IMR-90 (cell line): ENCODE data around the gene PTPN3. TPM values are rescaled to one million over a fixed set of nuclear protein-coding genes. Genes with fewer than 3 reads are reported as not detected.

Experiments used
- ATAC-seq: fragments of 200-7000 bp; cut with Tn5 transposase; 2 replicates; pipeline ENCODE4 v1.9.1; 2020; ENCODE audit warnings: low read depth, mild to moderate bottlenecking, moderate library complexity
- BruUV-seq: library from RNA; stranded (reverse); fragments of 400-500 nt; replicated peaks from 2 replicates; lab custom pipeline; 2021; lab: Mats Ljungman, UMichigan
- CTCF ChIA-PET: fragments of 300-600 bp; formaldehyde crosslinking; extraction: SDS; loops from one replicate; lab custom pipeline; 2021; ENCODE audit warnings: antibody characterized with exemption; lab: Yijun Ruan, JAX
- POLR2A ChIA-PET: fragments of 300-600 bp; sonication (Branson Sonifier 250); formaldehyde crosslinking; loops from one replicate; lab custom pipeline; 2022; ENCODE audit warnings: antibody characterized with exemption; ENCODE audit not compliant: unreplicated experiment; lab: Charles Lee
- DNase-seq: peaks from one replicate; pipeline ENCODE4 v3.0.0; 2013
- H2AFZ ChIP-seq: replicated peaks from 2 replicates; pipeline ENCODE3; 2013; ENCODE audit warnings: low read length, mild to moderate bottlenecking; ENCODE audit not compliant: poor library complexity
- H2AK5ac ChIP-seq: 2 replicates; pipeline ENCODE4 v1.6.1; 2013; ENCODE audit warnings: low read depth, low read length, inconsistent platforms
- H2AK9ac ChIP-seq: replicated peaks from 2 replicates; pipeline ENCODE3; 2013; ENCODE audit warnings: mild to moderate bottlenecking, low read depth, low read length, moderate library complexity; ENCODE audit not compliant: poor library complexity
- H2BK120ac ChIP-seq: 2 replicates; pipeline ENCODE4 v1.6.1; 2013; ENCODE audit warnings: low read depth, low read length, inconsistent platforms
- H2BK15ac ChIP-seq: 3 replicates; pipeline ENCODE4 v1.6.1; 2013; ENCODE audit warnings: low read depth, low read length, inconsistent platforms
- H2BK20ac ChIP-seq: 2 replicates; pipeline ENCODE4 v1.6.1; 2013; ENCODE audit warnings: low read depth, mild to moderate bottlenecking, inconsistent platforms, low read length, moderate library complexity
- H2BK5ac ChIP-seq: 2 replicates; pipeline ENCODE4 v1.6.1; 2013; ENCODE audit warnings: mild to moderate bottlenecking, low read depth, low read length, inconsistent platforms; ENCODE audit not compliant: poor library complexity, severe bottlenecking
- H3K14ac ChIP-seq: replicated peaks from 2 replicates; pipeline ENCODE4 v1.6.1; 2013; ENCODE audit warnings: low read depth, low read length, inconsistent platforms
- H3K18ac ChIP-seq: 2 replicates; pipeline ENCODE4 v1.6.1; 2013; ENCODE audit warnings: low read depth, low read length, control low read depth
- H3K23ac ChIP-seq: 2 replicates; pipeline ENCODE4 v1.6.1; 2013; ENCODE audit warnings: low read depth, low read length, inconsistent platforms
- H3K27ac ChIP-seq: 2 replicates; pipeline ENCODE4 v1.5.1; 2013; ENCODE audit warnings: mild to moderate bottlenecking, control low read depth, low read length; ENCODE audit not compliant: insufficient read depth
- H3K27me3 ChIP-seq: 2 replicates; pipeline ENCODE4 v1.6.1; 2013; ENCODE audit warnings: low read length; ENCODE audit not compliant: control insufficient read depth, insufficient read depth
- H3K36me3 ChIP-seq: 2 replicates; pipeline ENCODE4 v1.6.1; 2013; ENCODE audit warnings: low read length, mixed read lengths; ENCODE audit not compliant: control insufficient read depth, insufficient read depth
- H3K4ac ChIP-seq: 2 replicates; pipeline ENCODE4 v1.6.1; 2013; ENCODE audit warnings: low read depth, low read length, inconsistent platforms
- H3K4me1 ChIP-seq: 2 replicates; pipeline ENCODE4 v1.6.1; 2013; ENCODE audit warnings: low read length, mixed read lengths; ENCODE audit not compliant: control insufficient read depth, insufficient read depth
- H3K4me2 ChIP-seq: 2 replicates; pipeline ENCODE4 v1.6.1; 2013; ENCODE audit warnings: low read depth, mild to moderate bottlenecking, control low read depth, low read length, moderate library complexity
- H3K4me3 ChIP-seq: 2 replicates; pipeline ENCODE4 v1.5.1; 2013; ENCODE audit warnings: low read depth, mild to moderate bottlenecking, control low read depth, low read length, moderate library complexity; ENCODE audit not compliant: insufficient read depth
- H3K56ac ChIP-seq: 2 replicates; pipeline ENCODE4 v1.6.1; 2013; ENCODE audit warnings: low read length, inconsistent platforms; ENCODE audit not compliant: insufficient read depth; ENCODE audit errors: extremely low read depth
- H3K79me1 ChIP-seq, 2 experiments: 2 replicates each; pipeline ENCODE4 v1.6.1; 2013; ENCODE audit warnings: low read length in 2 of 2, inconsistent platforms in 1 of 2, low read depth in 1 of 2
- H3K9ac ChIP-seq: 2 replicates; pipeline ENCODE4 v1.6.1; 2013; ENCODE audit warnings: low read depth, low read length, control low read depth
- H3K9me1 ChIP-seq: 2 replicates; pipeline ENCODE4 v1.6.1; 2013; ENCODE audit warnings: low read length, inconsistent platforms; ENCODE audit not compliant: insufficient read depth
- H3K9me3 ChIP-seq: 2 replicates; pipeline ENCODE4 v1.6.1; 2013; ENCODE audit warnings: low read length; ENCODE audit not compliant: control insufficient read depth, insufficient read depth
- H4K20me1 ChIP-seq: 2 replicates; pipeline ENCODE4 v1.6.1; 2013; ENCODE audit warnings: low read length, inconsistent platforms; ENCODE audit not compliant: insufficient read depth
- H4K5ac ChIP-seq: 2 replicates; pipeline ENCODE4 v1.6.1; 2013; ENCODE audit warnings: mild to moderate bottlenecking, low read depth, low read length, control low read depth
- H4K8ac ChIP-seq, 2 experiments: 2 replicates each; pipeline ENCODE4 v1.6.1; 2013; ENCODE audit warnings: low read depth in 2 of 2, low read length in 2 of 2, control low read depth in 1 of 2, inconsistent platforms in 1 of 2
- H4K91ac ChIP-seq: 2 replicates; pipeline ENCODE4 v1.6.1; 2013; ENCODE audit warnings: low read depth, low read length, inconsistent platforms; ENCODE audit not compliant: insufficient read depth
- BHLHE40 ChIP-seq: fragments of 150-350 bp; IDR thresholded peaks from 2 replicates; pipeline ENCODE4 v1.6.1; 2016; ENCODE audit warnings: mild to moderate bottlenecking, low read depth, low read length
- CEBPB ChIP-seq: IDR thresholded peaks from 2 replicates; pipeline ENCODE4 v1.6.1; 2012; ENCODE audit warnings: low read depth, low read length, improper control_type of control experiment
- CHD1 ChIP-seq: IDR thresholded peaks from 2 replicates; pipeline ENCODE4 v1.6.1; 2012; ENCODE audit warnings: low read depth, low read length, improper control_type of control experiment
- FOS ChIP-seq: fragments of 150-350 bp; IDR thresholded peaks from 2 replicates; pipeline ENCODE4 v1.6.1; 2016; ENCODE audit warnings: low read depth, low read length
- MAFK ChIP-seq: IDR thresholded peaks from 2 replicates; pipeline ENCODE4 v1.6.1; 2012; ENCODE audit warnings: low read depth, low read length, improper control_type of control experiment
- MAZ ChIP-seq: IDR thresholded peaks from 2 replicates; pipeline ENCODE4 v1.6.1; 2012; ENCODE audit warnings: low read depth, mild to moderate bottlenecking, low read length, improper control_type of control experiment, moderate library complexity, borderline replicate concordance
- MXI1 ChIP-seq: IDR thresholded peaks from 2 replicates; pipeline ENCODE4 v1.6.1; 2012; ENCODE audit warnings: low read depth, mild to moderate bottlenecking, low read length, moderate library complexity, borderline replicate concordance
- NFE2L2 ChIP-seq: fragments of 150-350 bp; IDR thresholded peaks from 2 replicates; pipeline ENCODE4 v1.6.1; 2016; ENCODE audit warnings: low read depth, mild to moderate bottlenecking, low read length
- RCOR1 ChIP-seq: IDR thresholded peaks from 2 replicates; pipeline ENCODE4 v1.6.1; 2012; ENCODE audit warnings: mild to moderate bottlenecking, low read length, improper control_type of control experiment; ENCODE audit not compliant: insufficient replicate concordance
- RFX5 ChIP-seq: IDR thresholded peaks from 2 replicates; pipeline ENCODE4 v1.8.0; 2012; ENCODE audit warnings: low read depth, mild to moderate bottlenecking, low read length, moderate library complexity
- SMC3 ChIP-seq: fragments of 150-350 bp; IDR thresholded peaks from 2 replicates; pipeline ENCODE4 v1.6.1; 2016; ENCODE audit warnings: low read depth, mild to moderate bottlenecking, antibody characterized with exemption, low read length, moderate library complexity
- USF2 ChIP-seq: fragments of 150-350 bp; IDR thresholded peaks from 2 replicates; pipeline ENCODE4 v1.6.1; 2017; ENCODE audit warnings: mild to moderate bottlenecking, antibody characterized with exemption, low read length, low read depth
- WGBS, 2 experiments: methylation state at CpG; one replicate each; pipeline versions ENCODE4 v1.1.5 to v1.1.7; 2013; ENCODE audit warnings: missing lambda C conversion rate in 2 of 2; ENCODE audit not compliant: insufficient read length in 1 of 2; ENCODE audit errors: extremely low coverage in 2 of 2; 5-methylcytosine and 5-hydroxymethylcytosine counted together
- dilution Hi-C: fragments of 300-500 bp; cut with HindIII; formaldehyde crosslinking; loops from one replicate; pipeline ENCODE4 v1.14.3; 2018; ENCODE audit warnings: low sequenced_read_pairs; ENCODE audit not compliant: unreplicated experiment
- in situ Hi-C: fragments of 300-500 bp; cut with MboI; formaldehyde crosslinking; loops from 3 replicates; pipeline ENCODE4 v1.14.3; 2019; ENCODE audit warnings: low sequenced_read_pairs, inconsistent platforms, mixed read lengths
- intact Hi-C: fragments of 100-400 bp; cut with micrococcal nuclease; formaldehyde crosslinking; loops from 2 replicates; pipeline ENCODE4 v1.10.0; 2022
- polyA plus RNA-seq, 3 experiments: library from polyadenylated mRNA; depleted of rRNA; stranded (reverse); fragments of >200 nt; gene quantifications; 2 replicates each; pipeline ENCODE4 v1.2.3, GENCODE V29; 2012; ENCODE audit warnings: low replicate concordance in 1 of 3
- total RNA-seq: library from RNA; depleted of rRNA; stranded (reverse); fragments of >200 nt; gene quantifications from 2 replicates; pipeline ENCODE4 v1.2.3, GENCODE V29; 2012

PTPN3 gene
- total and polyA plus RNA-seq, 2 of the 4 experiments (the other 2 are of a cell fraction) = 0.72 to 0.89 TPM

GRCh38 chr9:109351032-109351431 is 147.1 kb downstream of the PTPN3 start:
- no peak overlapping the region for H2BK15ac ChIP-seq

More at GRCh38 chr9:109351032-109351431, 147.1 kb downstream of the PTPN3 start:
- H2AK5ac ChIP-seq = no peak overlapping the region
- no peaks in the 10 kb centered on the region for H4K20me1 ChIP-seq
- no peaks in the 10 kb centered on the region for H3K79me1 ChIP-seq
- POLR2A ChIA-PET = no interaction called here
- H3K27me3 ChIP-seq = peaks cover 12% of the 10 kb centered on the region
- WGBS, 2 experiments = no CpG with 5 or more reads among the region's 5 CpGs
- H2BK5ac ChIP-seq = no peak overlapping the region
- no peaks in the 10 kb centered on the region for H3K9me3 ChIP-seq
- no peak overlapping the region for H3K4me2 ChIP-seq
- no peak overlapping the region for H3K4ac ChIP-seq
- no peak overlapping the region for H3K27ac ChIP-seq
- intact Hi-C loops = no loop called here
- H3K4me1 ChIP-seq = peaks cover 3% of the 10 kb centered on the region; the same call in 1 of the 2 replicates
- H2AFZ ChIP-seq = no peak overlapping the region
- H3K4me3 ChIP-seq = no peak overlapping the region
- TF ChIP-seq SMC3 (no peak), MAFK (no peak), CHD1 (no peak), MXI1 (no peak), NFE2L2 (no peak), BHLHE40 (no peak), MAZ (no peak), USF2 (no peak), RCOR1 (no peak), FOS (no peak), CEBPB (no peak), RFX5 (no peak)
- H3K9ac ChIP-seq = no peak overlapping the region
- no peak overlapping the region for H3K56ac ChIP-seq
- no peak overlapping the region for H4K8ac ChIP-seq
- no peaks in the 10 kb centered on the region for H3K36me3 ChIP-seq
- DNase-seq (no peak), ATAC-seq (no peak)
- no peaks in the 10 kb centered on the region; the same call in 1 of the 2 replicates for H3K9me1 ChIP-seq
- H4K91ac ChIP-seq = no peak overlapping the region
- no peak overlapping the region for H3K14ac ChIP-seq
- H2BK20ac ChIP-seq = no peak overlapping the region
- H2AK9ac ChIP-seq = no peak overlapping the region
- in situ Hi-C loops = no loop called here
- no peak overlapping the region for H2BK120ac ChIP-seq
- H3K18ac ChIP-seq = no peak overlapping the region
- no TSS peak for BruUV-seq
- no peak overlapping the region for H3K23ac ChIP-seq
- CTCF ChIA-PET = no interaction called here
- H4K5ac ChIP-seq = no peak overlapping the region
- dilution Hi-C loops = no loop called here
